ENCODE results near the gene LRRC36. TPM values are rescaled to one million over a fixed set of nuclear protein-coding genes. Genes with fewer than 3 reads are reported as not detected.

LRRC36 gene
- total RNA-seq, 1 donor from 2014 or later = 24.1 TPM

DNA sequence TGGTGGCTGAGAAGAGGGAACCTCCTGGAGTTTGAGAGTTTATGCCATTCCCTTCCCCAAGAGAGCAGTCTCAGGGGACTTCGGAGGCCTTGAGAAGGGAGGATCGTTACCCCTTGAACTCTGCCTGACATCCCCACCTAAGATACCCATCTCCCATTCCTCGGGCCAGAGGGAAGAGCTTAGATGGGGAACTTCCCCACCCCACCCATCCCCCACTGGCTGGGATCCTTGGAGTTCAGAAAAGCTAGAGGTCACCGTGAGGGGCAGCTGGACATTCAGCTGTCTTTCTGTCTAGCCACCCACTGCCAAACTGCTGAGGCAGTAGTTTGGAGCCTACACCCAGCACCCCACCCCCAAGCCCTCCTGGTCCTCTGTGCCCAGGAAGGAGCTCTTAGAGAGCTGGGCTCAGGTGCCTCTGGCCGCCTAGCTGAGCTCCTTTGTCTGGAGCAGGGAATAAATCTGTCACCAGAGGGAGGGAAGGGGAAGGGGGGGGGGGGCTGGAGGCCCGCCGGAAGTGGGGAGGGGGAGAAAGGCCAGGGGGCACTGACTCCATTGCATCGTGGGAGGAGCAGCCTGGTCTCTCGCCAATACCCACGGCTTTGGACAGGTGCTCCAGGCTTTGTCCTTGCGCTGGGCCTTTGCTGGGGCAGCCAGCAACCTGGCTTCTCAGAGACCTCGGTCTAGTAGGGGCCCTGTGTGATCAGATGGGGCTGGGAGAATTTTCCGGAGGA lies 105.3 kb downstream of the LRRC36 start:
- no peak for DNase-seq (ENCODE audit: low spot score)
- H3K9me3 Mint-ChIP-seq (ENCODE audit: unreplicated experiment) = no peaks in the 10 kb centered on the region
- H3K4me1 Mint-ChIP-seq (ENCODE audit: unreplicated experiment) = peaks cover 28% of the 10 kb centered on the region
- no peak overlapping the region for H3K27ac Mint-ChIP-seq (ENCODE audit: unreplicated experiment)
- H3K4me3 Mint-ChIP-seq (ENCODE audit: unreplicated experiment) = peak overlapping the region; percentile 77
- peaks cover 3% of the 10 kb centered on the region for H3K36me3 Mint-ChIP-seq (ENCODE audit: low read depth, unreplicated experiment)
- TF ChIP-seq, protein P1, sequence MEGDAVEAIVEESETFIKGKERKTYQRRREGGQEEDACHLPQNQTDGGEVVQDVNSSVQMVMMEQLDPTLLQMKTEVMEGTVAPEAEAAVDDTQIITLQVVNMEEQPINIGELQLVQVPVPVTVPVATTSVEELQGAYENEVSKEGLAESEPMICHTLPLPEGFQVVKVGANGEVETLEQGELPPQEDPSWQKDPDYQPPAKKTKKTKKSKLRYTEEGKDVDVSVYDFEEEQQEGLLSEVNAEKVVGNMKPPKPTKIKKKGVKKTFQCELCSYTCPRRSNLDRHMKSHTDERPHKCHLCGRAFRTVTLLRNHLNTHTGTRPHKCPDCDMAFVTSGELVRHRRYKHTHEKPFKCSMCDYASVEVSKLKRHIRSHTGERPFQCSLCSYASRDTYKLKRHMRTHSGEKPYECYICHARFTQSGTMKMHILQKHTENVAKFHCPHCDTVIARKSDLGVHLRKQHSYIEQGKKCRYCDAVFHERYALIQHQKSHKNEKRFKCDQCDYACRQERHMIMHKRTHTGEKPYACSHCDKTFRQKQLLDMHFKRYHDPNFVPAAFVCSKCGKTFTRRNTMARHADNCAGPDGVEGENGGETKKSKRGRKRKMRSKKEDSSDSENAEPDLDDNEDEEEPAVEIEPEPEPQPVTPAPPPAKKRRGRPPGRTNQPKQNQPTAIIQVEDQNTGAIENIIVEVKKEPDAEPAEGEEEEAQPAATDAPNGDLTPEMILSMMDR (IDR thresholded peaks at IDR 0.05; ENCODE audit: unreplicated experiment) = no peak
- peaks cover 22% of the 10 kb centered on the region for H3K27me3 Mint-ChIP-seq (ENCODE audit: unreplicated experiment)

DNA sequence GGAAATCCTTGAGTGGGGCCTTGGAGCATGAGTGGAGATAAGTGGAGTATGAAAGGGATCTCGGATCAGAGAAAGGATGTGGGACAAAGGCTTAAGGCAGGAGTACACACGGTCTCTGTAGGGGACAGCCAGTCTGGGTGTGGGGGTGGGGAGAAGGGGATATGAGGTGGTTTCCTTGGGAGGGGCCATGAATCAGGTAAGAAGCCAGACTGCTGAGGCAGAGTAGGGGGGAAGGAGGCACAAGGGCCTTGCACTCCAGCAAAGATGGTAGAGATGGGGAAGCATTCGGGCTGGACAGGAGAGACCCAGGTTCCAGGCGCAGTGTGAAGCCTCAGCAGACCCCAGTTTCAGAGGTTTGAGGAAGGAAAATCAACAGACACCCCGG lies 105.9 kb downstream of the LRRC36 start:
- TF ChIP-seq, protein P1 (IDR thresholded peaks at IDR 0.05; ENCODE audit: unreplicated experiment) = no peak
- Mint-ChIP-seq H3K27me3 (ENCODE audit: unreplicated experiment) (peaks cover 22% of the 10 kb centered on the region), H3K27ac (ENCODE audit: unreplicated experiment) (no peak overlapping the region), H3K4me3 (ENCODE audit: unreplicated experiment) (no peak overlapping the region), H3K9me3 (ENCODE audit: unreplicated experiment) (no peaks in the 10 kb centered on the region), H3K36me3 (ENCODE audit: low read depth, unreplicated experiment) (peaks cover 3% of the 10 kb centered on the region), H3K4me1 (ENCODE audit: unreplicated experiment) (peaks cover 28% of the 10 kb centered on the region)
- DNase-seq (ENCODE audit: low spot score) = no peak

DNA sequence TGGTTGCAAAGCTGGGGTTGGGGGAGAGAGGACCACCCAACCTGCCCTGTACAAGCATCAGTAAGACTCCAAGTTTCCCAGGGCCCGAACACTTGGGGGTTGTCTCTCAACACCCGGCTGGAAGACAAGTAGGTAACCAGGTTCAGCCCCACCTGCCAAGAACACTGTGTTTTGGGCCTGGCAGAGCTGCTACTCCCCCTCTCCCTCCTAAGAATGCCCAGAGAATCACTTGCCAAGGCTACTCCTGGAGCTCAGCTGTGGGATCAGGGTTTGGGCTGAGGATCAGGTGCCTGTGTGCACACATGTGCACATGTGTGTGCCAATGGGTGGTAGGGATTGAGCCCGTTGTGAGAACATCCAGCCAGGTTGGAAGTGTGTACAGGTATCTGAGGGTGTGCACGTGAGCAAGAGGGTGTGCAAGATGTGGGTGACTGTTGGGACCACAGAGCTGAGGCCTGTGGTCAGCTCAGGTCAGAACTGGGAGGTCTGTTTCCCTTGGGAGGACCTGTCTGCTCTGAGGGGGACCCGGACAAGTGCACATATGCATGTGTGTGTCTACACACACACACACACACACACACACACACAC lies 106.6 kb downstream of the LRRC36 start:
- H3K4me3 Mint-ChIP-seq (ENCODE audit: unreplicated experiment) = peak overlapping the region; percentile 44
- H3K4me1 Mint-ChIP-seq (ENCODE audit: unreplicated experiment) = peaks cover 28% of the 10 kb centered on the region

More for the DNA sequence above, 106.6 kb downstream of the LRRC36 start:
- peaks cover 22% of the 10 kb centered on the region for H3K27me3 Mint-ChIP-seq (ENCODE audit: unreplicated experiment)
- no peak overlapping the region for H3K27ac Mint-ChIP-seq (ENCODE audit: unreplicated experiment)
- peaks cover 9% of the 10 kb centered on the region for H3K36me3 Mint-ChIP-seq (ENCODE audit: low read depth, unreplicated experiment)
- TF ChIP-seq, protein P1 (IDR thresholded peaks at IDR 0.05; ENCODE audit: unreplicated experiment) = no peak
- DNase-seq (ENCODE audit: low spot score) = no peak
- no peaks in the 10 kb centered on the region for H3K9me3 Mint-ChIP-seq (ENCODE audit: unreplicated experiment)

Other genes with a start within 250 kb of the LRRC36 start
- gene PHAF1, start 216.9 kb upstream of the LRRC36 start, total RNA-seq (ENCODE audit: unreplicated experiment) = 17.7 TPM
- 1.5 TPM for gene B3GNT9, start 175.8 kb upstream of the LRRC36 start, total RNA-seq (ENCODE audit: unreplicated experiment)
- gene TRADD, start 166.9 kb upstream of the LRRC36 start, total RNA-seq (ENCODE audit: unreplicated experiment) = 3.7 TPM
- gene FBXL8, start 166.9 kb upstream of the LRRC36 start, total RNA-seq (ENCODE audit: unreplicated experiment) = 3.8 TPM
- gene HSF4, start 162.1 kb upstream of the LRRC36 start, total RNA-seq (ENCODE audit: unreplicated experiment) = 5.7 TPM
- 2.6 TPM for gene NOL3, start 156.3 kb upstream of the LRRC36 start, total RNA-seq (ENCODE audit: unreplicated experiment)
- gene MATCAP1, start 142.9 kb upstream of the LRRC36 start, total RNA-seq (ENCODE audit: unreplicated experiment) = 88.8 TPM
- 150 TPM for gene EXOC3L1, start 136.7 kb upstream of the LRRC36 start, total RNA-seq (ENCODE audit: unreplicated experiment)
- 113 TPM for gene E2F4, start 134.7 kb upstream of the LRRC36 start, total RNA-seq (ENCODE audit: unreplicated experiment)
- 25.3 TPM for gene ELMO3, start 127.7 kb upstream of the LRRC36 start, total RNA-seq (ENCODE audit: unreplicated experiment)
- gene TMEM208, start 99.7 kb upstream of the LRRC36 start, total RNA-seq (ENCODE audit: unreplicated experiment) = 33.6 TPM
- 248 TPM for gene FHOD1, start 79.3 kb upstream of the LRRC36 start, total RNA-seq (ENCODE audit: unreplicated experiment)
- 17.2 TPM for gene SLC9A5, start 77.8 kb upstream of the LRRC36 start, total RNA-seq (ENCODE audit: unreplicated experiment)
- 9.5 TPM for gene PLEKHG4, start 47.3 kb upstream of the LRRC36 start, total RNA-seq (ENCODE audit: unreplicated experiment)
- gene KCTD19, start 74 bp upstream of the LRRC36 start, total RNA-seq (ENCODE audit: unreplicated experiment) = 2.0 TPM
- 1.1 TPM for gene TPPP3, start 66.7 kb downstream of the LRRC36 start, total RNA-seq (ENCODE audit: unreplicated experiment)
- gene ZDHHC1, start 89.7 kb downstream of the LRRC36 start, total RNA-seq (ENCODE audit: unreplicated experiment) = 7.2 TPM
- gene HSD11B2, start 104.3 kb downstream of the LRRC36 start, total RNA-seq (ENCODE audit: unreplicated experiment) = 3.3 TPM
- gene ATP6V0D1, start 154.3 kb downstream of the LRRC36 start, total RNA-seq (ENCODE audit: unreplicated experiment) = 107 TPM
- not detected for gene AGRP, start 156.7 kb downstream of the LRRC36 start, total RNA-seq (ENCODE audit: unreplicated experiment)
- 184 TPM for gene RIPOR1, start 202.0 kb downstream of the LRRC36 start, total RNA-seq (ENCODE audit: unreplicated experiment)
- 40.1 TPM for gene CTCF, start 235.7 kb downstream of the LRRC36 start, total RNA-seq (ENCODE audit: unreplicated experiment)